T1000 (cell line): ENCODE measurements around the gene KRTAP10-6.
"Not testable (repeated sequence)": the region's sequence is repeated elsewhere in the genome, so short reads cannot be mapped to it uniquely, and the experiment has no call there.

Experiments used
- DNase-seq: peaks from one replicate; lab custom pipeline; 2025; ENCODE audit warnings: mixed read lengths; lab: John Stamatoyannopoulos, UW

The KRTAP10-6 gene

GRCh38 chr21:44617071-44617501, 24.8 kb upstream of the KRTAP10-6 start:
- no peak for DNase-seq

GRCh38 chr21:44616591-44616926, 24.3 kb upstream of the KRTAP10-6 start:
- no peak for DNase-seq

GRCh38 chr21:44615911-44616590, 23.7 kb upstream of the KRTAP10-6 start:
- DNase-seq, result no peak

- DNase-seq, result no peak
Measured at GRCh38 chr21:44615466-44615865, 23.2 kb upstream of the KRTAP10-6 start.

GRCh38 chr21:44614961-44615391, 22.7 kb upstream of the KRTAP10-6 start:
- DNase-seq, result no peak

GRCh38 chr21:44614161-44614631, 21.9 kb upstream of the KRTAP10-6 start:
- DNase-seq, result no peak

- DNase-seq, result no peak
Measured at GRCh38 chr21:44613386-44614155, 21.3 kb upstream of the KRTAP10-6 start.

GRCh38 chr21:44612669-44613229, 20.4 kb upstream of the KRTAP10-6 start:
- no peak for DNase-seq

GRCh38 chr21:44612029-44612486, 19.8 kb upstream of the KRTAP10-6 start, which contains the start of gene KRTAP10-8:
Gene KRTAP10-8, plus strand, starts transcription at chr21:44612079. Its CDS starts 22 bp downstream, at chr21:44612101.
- DNase-seq, result no peak

GRCh38 chr21:44611551-44611950, 19.2 kb upstream of the KRTAP10-6 start:
- DNase-seq, result no peak

- not testable (repeated sequence) for DNase-seq
Measured at GRCh38 chr21:44610157-44610843, 18.0 kb upstream of the KRTAP10-6 start.

- DNase-seq, result no peak
Measured at GRCh38 chr21:44609193-44609592, 16.9 kb upstream of the KRTAP10-6 start.

- no peak for DNase-seq
Measured at GRCh38 chr21:44606495-44606894, 14.2 kb upstream of the KRTAP10-6 start.

- no peak for DNase-seq
Measured at GRCh38 chr21:44603911-44604310, 11.6 kb upstream of the KRTAP10-6 start.

- DNase-seq, result no peak
Measured at GRCh38 chr21:44603109-44603875, 11.0 kb upstream of the KRTAP10-6 start.

- no peak for DNase-seq
Measured at GRCh38 chr21:44602463-44602850, 10.2 kb upstream of the KRTAP10-6 start.

GRCh38 chr21:44601596-44602462, 9.5 kb upstream of the KRTAP10-6 start:
- DNase-seq, result no peak

- DNase-seq, result not testable (repeated sequence)
Measured at GRCh38 chr21:44601091-44601490, 8.8 kb upstream of the KRTAP10-6 start.

- not testable (repeated sequence) for DNase-seq
Measured at GRCh38 chr21:44600118-44600978, 8.0 kb upstream of the KRTAP10-6 start, which contains the start of gene KRTAP10-7. Gene KRTAP10-7, plus strand, starts transcription at chr21:44600597. Its CDS starts 25 bp downstream, at chr21:44600622.
